NCI-H2081 treated with DMSO at 0.1 percent for 48 hours (cell line): ENCODE results near the gene TSEN54.

Source experiments
- DNase-seq: peaks from one replicate; lab custom pipeline; 2025; lab: John Stamatoyannopoulos, UW

TSEN54 gene

DNA sequence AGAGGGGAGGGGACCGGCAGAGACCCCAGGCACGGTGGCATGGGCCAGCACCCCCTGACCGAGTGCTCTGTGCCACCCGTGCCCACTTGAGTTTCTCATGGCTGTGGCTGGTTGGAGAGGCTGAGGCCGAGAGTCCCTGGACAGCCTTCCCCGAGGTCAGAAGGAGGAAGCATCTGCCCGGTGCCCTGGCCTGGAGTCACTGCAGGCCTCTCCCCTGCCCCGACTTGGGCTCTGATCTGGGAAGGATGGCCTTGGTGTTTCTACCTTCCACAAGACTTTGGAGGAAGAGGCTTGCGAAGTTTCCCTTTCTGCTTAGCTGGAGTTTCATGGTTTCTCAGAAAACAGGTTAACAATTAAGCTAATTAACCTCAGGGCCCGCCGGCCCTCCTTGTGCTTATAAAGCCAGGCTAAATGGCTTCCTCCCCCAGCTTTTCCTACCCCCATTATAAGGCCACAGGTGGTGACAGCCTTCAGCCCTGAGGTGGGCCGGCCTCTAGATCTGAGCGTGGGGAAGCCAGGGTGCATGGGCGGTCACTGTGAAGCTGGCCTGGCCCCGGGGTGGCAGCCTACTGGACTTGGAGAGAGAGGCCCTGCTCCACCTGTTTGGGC lies 26.5 kb downstream of the TSEN54 start:
- DNase-seq, result no peak

DNA sequence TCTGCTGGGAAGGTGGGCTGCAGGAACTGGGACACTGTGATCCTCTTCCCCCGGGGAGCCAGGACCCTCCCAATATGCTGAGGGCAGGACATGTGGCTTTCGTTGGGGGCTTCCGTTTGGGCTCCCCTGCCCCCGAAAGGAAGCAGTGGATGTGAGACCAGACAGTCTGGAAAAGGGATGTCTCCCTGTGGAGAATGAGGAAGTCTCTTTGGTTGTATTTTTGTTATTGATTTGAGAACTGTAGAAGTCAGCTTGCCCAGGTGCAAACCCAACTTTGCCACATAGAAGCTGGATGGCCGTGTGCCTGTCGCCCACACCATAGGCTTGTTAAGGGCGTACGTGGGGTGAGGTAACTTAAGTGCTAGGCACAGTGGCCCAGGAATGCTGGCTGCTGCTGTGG lies 27.9 kb downstream of the TSEN54 start:
- DNase-seq, result no peak

DNA sequence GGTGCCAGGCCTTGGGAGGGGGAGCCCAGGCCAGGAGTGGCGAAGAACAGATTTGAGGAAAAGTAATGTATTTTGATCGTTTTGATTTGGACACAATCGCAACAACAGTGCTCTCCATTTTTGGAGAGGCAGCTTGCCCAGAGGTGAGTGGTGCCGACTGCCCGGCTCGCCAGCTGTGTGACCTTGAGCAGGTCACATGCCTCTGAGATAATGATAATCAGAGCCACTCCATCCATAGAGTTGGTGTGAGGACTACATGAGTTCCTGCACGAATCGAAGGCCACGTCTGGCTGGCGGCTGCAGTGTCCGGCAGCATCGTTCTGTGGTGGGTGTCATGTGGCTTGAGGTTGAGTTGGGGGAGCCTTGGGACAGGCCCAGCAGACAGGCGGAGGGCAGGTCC lies 29.9 kb downstream of the TSEN54 start:
- no peak for DNase-seq

DNA sequence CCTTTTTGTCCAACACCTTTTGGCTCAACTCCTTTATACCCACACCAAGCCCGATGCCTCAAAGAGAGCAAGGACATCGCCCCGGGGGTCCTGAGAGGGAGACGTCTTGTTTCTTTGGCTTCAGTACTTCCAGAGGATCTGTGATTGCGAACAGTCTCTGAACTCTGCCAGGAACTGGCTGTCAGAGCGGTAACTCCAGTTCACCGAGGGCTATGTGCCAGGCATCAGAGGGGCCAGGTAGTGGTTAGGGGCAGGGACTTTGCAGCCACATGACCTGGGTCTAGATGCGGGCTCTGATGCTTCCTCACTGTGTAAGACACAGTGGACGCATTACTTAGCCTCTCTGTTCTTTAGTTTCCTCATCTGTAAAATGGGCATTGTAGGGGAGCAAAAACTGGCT lies 30.8 kb downstream of the TSEN54 start:
- no peak for DNase-seq

DNA sequence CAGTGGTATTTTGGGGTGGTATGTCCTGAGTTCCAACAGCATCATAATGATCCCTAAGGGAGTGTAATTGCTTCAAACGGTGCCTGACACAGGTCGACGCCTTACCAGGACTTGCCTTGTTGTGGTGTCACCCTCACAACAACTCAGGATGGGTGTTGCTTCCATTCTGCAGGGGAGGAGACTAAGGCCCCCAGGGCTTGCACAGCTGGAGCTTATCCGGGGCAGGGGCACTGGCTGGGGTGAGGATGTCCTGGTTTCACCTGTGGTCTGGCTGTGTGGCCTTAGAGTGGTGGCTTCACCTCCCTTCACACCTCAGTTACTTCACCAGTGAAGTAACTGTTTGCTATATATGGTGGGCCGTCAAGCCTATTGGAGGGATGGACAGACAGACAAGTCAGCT lies 32.5 kb downstream of the TSEN54 start:
- DNase-seq, result no peak

DNA sequence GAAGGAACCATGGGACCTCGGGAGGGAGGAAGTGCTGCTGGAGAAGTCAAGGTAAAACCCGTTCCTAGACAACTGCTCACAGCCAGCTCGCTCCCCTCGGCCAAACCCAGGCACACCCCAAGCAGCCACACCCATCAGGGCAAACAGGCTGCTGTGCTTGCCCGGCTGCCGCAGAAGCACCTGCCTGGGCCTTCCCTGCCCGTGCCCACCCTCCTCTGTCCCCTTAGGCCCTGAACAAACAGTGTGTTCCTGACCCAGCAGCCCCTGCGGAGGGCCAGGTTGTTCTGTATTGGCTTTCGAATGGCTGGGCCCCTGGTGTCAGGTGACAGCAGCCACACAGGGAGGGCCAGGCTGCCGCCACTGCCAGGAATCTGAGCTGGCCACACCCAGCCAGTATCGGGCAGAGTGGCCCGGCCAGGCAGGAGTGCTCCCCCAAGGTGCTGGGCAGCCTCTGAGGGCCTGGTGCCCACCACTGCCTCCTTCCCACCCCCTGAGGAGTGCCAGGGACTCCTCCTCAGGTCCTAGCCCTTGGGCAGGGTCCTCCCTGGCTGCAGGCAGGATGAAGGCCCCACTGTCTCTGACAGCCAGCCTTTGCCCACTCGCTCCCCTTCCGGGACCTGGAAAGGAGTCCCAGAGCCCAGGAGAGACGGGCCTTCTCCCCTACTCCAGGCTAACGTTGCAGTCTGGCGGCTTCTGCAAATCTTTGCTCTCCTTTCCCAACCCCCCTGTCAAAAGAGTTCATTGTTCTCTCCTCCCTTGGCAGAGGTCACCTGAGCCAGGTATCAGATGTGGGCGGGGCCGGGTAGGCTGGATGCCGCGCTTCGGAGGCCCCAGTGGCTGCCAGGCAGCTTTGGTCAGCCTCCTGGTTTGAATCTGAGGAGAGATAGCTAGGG lies 33.2 kb downstream of the TSEN54 start:
- no peak for DNase-seq

DNA sequence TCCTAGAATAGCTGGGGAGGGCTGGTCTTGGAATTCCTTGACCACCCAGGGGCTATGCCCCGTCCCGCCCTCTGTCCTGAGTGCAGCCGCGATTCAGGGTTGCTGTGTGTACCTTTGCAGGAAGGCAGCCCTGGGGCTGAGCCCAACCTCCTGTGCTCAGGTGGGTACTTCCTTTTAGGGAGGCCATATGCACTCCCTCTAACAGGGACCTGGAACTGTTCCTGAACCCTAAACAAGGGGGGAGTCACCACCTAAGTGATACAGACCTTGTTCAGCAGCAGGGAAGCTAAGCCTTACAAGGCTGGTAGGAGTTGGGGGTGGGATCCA lies 33.8 kb downstream of the TSEN54 start:
- no peak for DNase-seq

DNA sequence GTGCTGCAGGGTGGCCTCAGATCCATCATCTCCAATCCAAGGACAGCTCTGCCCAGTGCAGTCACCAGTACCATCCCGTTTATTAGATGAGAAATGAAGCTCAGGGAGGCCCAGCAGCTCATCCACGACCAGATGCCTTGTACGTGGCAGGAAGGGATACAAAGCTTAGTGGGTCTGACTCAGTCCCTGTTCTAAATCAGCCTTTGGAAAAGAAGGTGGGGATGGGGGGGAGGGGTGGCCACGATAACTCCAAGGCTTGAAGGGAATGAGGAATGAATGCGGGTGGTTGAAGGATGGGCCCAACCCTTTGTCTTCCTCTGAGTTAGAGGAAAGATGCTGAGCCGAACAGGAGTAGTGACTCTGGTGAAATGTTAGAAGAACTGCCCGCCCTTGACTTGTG lies 34.9 kb downstream of the TSEN54 start:
- no peak for DNase-seq

DNA sequence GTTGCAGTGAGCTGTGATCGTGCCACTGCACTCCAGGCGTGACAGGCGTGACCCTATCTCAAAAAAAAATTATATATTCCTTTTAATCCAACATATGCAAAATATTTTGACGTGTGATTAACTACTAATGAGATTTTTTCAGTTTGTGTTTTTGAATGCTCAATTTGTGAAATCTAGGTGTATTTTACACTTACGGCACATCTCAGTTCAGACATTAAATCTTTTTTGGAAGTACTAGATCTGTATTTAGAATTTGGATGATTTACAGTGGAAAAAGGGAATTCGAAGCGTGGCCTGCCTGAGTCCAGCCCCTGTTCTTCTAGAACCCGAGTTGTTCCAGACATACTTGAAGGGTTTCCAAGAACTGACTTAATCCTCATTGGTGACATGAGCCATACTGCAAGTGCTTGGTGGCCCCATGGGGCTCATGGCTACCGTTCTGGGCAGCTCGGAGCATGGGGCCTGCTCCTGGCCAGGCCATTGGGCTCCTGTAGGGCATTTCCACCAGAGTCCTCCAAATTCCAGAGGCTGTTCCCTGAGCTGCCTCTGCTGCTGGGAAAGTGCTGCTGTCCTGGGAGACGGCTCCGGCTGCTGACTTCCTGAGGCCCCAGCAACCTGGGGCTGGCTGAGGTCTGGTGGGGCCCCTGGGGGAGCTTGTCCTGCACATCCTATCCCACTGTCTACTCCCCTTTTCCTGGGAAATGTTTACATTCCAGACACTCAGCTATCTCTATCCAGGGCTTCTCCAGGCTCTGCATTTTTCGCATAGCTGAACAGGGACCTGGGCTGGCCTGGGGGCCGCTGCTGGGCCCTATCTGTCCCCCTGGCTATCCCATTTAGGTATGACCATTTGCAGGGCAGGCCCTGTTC lies 36.3 kb downstream of the TSEN54 start:
- no peak for DNase-seq

DNA sequence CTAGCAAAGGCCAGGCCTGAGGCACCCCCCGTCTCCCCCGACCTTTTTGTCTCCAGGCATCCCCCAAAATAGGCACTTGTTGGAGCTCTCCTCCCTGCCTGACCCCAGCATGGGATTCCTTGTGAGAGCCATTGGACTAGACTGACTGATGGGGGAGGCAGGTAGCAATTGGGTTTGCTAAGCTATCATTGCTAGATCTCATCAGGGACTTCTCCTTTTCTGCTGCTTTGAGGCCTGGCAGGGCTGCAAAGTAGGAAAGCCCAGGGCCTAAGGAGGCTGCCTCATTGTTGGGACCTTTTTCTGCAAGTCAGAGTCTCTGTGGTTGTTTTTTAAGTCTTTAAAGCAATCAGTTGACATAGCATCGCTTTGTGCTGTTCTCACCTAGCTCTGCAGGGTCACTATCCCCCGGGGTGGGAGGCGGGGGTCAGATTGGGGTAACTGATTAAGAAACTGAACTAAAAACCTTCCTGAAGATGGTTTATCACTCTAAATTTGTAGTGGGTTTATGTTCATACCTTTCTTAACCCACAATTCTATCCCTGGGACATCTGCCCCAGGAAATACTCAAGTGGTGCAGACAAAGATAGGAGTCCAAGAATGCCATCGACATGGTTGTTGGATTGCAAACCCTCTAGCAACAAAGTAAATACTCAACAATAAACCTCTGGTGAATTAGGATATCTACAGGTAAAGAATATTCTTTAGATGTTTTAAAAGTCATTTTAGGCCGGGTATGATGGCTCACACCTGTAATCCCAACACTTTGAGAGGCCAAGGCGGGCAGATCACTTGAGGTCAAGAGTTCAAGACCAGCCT lies 37.2 kb downstream of the TSEN54 start:
- DNase-seq, result no peak

DNA sequence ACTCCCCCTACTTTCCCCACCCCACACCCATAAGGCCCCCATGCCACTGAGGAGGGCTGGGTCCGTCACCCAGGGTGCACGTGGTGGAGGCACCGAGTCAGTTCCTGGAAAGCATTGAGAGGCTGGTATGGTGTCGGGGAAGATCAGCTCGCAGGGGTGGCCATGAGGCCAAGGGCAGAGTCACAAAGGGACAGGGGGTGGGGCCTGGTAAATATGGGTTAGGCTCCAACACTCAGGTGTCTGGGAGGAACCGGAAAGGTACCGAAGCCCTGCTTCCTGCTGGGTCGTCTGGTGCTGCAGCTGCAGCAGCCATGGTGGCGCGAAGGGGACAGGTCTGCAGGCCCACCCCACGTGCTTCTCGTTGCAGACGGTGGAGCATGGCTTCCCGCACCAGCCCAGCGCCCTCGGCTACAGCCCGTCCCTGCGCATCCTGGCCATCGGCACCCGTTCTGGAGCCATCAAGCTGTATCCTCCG lies 39.4 kb downstream of the TSEN54 start:
- no peak for DNase-seq

DNA sequence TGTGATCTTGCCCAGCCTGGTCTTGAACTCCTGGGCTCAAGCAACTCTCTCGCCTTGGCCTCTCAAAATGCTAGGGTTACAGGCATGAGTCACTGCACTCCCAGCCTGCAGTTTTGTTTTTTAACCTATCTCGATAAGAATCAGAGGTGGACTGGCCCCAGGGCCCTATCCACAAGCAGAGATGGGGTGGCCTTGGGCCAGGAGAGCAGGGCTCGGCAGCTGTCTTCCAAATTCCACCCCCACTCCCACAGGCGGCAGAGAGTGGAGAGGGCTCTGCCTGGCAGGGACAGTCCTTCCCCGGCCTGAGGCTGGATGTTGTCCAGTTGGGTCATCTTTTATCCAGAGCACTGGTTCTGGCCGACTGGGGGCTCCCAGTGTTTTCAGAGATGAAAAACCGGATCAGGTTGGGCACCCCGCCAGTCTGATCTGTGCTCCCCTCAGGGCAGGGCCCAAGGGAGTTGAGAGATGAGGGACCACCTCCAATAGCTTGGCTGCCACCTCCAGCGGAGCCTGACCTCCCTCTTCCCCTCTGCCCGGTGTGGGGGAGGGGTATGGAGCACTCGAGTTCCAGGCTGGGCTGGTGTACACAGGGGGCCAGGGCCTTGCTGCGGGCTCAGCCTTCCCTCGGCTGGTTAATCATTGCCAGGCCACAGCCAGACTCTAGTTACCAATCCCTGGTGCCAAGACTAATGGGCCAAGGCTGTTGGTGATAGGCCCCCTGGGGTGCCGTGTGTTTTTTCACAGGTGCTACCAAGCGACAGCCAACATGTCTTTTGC lies 40.9 kb downstream of the TSEN54 start:
- DNase-seq, result peak; percentile 44

DNA sequence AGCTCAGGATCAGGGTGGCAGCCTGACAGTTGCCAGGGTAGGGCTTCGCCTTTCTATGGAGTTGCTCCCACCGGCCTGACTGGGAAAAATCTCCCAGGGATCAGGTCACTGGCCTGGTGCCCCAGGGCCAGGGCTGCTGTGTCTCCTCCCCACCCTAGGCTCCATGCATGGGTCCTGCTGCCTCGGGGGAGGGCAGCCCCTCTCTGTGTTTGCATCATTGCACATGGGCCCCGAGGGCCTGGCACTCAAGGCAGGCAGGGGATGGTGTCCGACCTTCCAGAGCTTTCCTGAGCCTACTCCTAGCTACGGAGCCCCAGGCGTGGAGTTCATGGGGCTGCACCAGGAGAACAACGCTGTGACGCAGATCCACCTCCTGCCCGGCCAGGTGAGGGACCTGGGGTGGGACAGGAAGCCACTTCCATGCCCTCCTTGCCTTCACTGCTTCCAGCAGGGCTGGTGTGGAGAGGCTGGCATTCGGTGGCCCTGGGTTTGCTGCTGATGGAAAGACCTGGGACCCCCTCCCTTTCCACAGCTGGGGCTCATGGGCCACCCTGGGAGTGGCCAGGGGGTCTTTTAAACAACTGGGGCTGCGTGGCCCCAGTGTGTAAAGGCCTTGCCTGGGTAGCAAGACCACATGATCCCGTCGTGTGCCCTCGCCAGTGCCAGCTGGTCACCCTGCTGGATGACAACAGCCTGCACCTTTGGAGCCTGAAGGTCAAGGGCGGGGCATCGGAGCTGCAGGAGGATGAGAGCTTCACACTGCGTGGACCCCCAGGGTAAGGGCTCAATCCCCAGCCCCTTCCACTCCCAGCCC lies 41.7 kb downstream of the TSEN54 start:
- no peak for DNase-seq

DNA sequence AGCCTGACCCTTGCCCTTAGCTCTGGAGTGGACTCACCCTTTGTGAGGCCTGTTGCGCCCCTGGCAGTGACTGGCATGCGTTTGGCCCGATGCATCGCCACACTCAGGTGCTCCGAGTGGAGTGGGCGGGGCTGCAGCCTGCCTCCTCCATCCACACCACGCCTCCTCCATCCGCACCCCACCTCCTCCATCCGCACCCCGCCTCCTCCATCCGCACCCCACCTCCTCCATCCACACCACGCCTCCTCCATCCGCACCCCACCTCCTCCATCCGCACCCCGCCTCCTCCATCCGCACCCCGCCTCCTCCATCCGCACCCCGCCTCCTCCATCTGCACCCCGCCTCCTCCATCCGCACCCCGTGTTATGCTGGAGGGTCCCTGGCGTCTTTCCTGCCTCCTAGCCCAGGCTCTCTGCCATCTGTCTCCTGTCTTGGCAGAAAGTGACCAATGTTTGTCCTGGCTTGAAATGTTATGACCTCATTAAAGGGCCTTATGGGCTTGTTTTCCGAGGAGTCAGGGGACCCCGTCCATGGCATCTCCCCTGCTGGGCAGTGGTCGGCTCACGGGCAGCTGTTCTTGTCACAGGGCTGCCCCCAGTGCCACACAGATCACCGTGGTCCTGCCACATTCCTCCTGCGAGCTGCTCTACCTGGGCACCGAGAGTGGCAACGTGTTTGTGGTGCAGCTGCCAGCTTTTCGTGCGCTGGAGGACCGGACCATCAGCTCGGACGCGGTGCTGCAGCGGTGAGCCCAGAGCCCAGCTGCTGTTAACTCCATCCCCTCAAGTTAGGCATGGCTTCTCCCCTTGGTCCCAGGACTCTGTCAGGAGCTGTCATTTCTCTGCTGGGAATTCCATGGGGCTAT lies 42.6 kb downstream of the TSEN54 start:
- DNase-seq, result no peak

DNA sequence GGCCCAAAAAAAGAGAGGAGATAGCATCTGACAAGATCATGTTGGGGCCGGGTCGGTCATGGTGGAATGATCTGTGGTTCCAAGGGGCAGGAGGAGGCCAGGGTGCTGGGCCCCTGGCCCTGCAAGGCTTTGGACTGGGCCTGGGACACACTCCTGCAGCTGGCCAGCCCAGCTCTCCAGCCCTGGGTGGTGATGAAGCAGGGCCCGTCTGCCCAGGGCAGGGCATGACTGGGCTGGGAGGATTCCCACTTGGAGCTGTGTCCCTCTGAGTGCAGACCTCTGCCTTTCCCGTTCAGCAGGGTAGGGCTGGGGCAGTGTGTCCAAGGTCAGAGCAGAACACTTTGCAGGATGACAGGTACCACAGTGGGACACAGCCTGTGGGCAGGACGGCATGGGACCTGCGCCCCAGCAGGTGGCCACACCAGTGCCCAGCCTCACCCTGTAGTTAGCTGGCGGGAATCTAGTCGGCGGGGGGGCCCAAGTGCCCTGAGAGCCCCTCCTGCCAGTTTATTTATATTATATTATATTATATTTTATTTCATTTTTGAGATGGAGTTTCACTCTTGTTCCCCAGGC lies 43.7 kb downstream of the TSEN54 start:
- no peak for DNase-seq

DNA sequence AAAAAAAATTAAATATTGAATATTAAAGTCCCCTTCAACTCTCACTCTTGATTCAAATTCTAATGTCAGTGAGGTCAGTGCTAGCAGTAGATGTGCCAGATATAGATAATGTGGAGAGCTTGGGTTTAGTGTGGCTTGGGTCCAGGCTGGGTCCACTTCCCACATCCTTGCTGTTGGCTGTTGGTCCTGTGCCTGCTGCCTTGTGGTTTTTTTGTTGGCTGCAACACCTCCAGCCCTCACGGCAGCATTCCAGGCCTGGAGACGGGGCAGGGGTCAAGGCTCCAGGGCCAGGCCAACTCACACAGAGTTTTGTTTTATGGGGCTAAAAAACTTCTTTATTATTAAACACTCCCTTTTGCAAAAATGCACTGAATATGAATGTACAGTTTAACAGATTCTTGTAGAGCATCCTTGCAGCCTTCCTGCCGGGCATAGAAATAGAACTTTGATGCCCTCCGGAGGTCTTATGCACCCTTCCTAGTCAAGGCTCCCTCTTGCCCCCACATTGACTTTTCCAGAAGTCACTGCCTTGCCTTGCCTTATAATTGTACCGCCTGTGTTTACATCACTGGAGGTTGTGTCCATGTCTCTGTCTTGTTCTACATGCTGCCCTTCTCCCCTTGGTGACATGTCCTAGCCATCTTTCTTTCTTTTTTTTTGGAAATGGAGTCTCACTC lies 45.7 kb downstream of the TSEN54 start:
- DNase-seq, result no peak

DNA sequence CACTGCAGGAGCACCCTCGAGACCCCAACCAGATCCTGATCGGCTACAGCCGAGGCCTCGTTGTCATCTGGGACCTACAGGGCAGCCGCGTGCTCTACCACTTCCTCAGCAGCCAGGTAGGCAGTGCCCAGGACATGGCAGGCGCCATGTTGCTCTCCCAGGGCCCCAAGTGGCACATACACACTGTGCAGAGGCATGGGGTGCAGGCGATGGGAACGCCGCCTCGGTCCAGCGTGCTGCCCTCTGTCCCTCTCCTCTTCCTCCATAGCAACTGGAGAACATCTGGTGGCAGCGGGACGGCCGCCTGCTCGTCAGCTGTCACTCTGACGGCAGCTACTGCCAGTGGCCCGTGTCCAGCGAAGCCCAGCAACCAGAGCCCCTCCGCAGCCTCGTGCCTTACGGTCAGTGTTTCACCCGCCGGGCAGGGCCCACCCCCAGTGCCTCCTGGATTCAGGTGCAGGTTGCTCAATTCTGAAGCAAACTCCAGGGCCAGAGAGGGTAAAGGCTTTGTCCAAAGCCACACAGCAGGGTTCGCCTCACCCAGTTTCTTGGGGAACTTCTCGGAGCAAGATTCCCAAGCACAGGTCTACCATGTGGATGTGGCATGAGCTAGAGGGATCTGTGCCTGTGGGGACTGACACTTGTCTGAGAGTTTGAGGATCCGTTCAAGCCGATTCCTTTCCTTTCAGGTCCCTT lies 46.9 kb downstream of the TSEN54 start:
- no peak for DNase-seq

DNA sequence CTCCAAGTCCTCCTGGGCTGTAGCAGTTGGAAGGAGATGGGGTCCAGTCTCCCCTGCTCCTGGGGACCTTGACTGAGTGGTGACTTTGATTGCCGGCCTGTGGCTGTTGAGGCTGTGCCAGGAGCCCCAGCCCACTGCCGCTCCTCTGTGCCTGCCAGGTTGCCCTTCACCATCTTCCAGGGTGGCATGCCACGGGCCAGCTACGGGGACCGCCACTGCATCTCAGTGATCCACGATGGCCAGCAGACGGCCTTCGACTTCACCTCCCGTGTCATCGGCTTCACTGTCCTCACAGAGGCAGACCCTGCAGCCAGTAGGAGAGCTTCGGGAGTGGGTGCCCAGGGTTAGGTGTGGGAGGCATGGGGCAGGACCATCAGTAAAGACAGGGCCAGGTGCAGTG lies 47.9 kb downstream of the TSEN54 start:
- no peak for DNase-seq
